NCI-H2081 (cell line): ENCODE measurements around the gene MECP2.
A peak's percentile ranks its signal among the peaks of the same experiment; 100 is the strongest.
"Not testable (repeated sequence)": the region's sequence is repeated elsewhere in the genome, so short reads cannot be mapped to it uniquely, and the experiment has no call there.

Experiments
- DNase-seq, 2 experiments: peaks; one replicate each; lab custom pipeline; 2025; lab: John Stamatoyannopoulos, UW

MECP2 gene

DNA sequence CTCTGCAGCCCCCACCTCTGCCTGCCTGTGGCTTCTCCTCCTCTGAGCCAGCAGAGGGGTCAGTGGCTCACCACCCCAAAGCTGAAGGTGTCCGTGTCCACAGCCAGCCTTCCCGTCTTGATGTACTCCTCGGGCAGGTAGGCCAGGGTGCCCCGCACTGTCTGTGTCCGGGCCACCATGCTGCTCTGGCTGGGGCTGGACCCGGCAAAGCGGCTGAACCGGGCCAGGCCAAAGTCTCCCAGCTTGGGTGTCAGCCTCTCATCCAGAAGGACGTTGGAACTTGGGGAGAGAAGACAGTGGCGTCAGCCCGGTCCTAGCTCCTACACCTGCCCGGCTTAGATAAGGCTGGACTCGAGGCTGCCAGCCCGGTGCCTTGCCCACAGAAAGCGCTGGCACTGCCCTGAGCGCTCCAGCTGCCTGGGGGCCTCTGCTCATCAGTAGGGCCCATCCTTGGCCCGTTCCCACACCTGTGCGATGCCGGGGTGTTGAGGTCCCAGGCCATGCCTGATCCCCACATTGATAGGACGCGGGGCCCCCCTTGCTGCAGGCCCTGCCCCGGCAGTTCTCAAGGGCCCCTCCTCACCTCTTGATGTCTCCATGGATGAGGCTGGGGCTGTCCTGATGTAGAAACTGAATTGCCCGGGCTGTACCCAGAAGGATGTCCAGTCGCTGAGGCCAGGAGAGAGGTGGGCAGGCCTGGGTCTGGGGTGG, 81.0 kb downstream of the MECP2 start:
- DNase-seq: no peak

DNA sequence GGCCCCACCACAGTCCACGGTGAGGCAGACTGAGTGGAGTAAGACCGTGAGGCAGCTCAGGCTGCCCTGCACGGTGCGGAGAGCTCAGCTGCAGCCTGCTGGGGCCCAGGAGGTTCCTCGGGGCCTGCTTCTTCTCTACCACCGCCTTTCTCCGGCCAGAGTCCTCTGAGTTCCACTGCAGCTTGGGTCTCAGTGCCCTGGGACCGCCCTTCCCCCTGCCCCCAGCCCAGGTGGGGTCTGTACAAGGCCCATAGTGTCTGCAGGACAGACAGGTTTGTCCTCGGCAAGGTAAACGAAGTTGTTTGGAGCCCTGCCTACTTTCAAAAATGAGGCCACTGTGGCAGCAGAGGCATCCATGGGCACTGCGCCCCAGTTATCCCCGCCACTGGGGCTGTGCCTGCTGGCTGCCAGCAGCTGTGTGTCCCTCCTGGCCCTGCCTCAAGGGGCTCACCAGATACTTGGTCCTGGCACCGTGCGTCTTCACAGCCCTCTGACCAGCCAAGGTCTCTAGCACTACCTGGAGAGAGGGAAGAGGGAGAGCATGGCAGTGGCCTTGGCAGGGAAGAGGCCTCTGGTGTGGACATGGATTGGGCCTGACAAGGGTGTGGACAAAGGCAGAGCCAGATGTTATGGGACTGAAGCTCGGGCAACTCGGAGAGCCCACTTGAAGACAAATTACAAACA, 81.8 kb downstream of the MECP2 start:
- DNase-seq: no peak

DNA sequence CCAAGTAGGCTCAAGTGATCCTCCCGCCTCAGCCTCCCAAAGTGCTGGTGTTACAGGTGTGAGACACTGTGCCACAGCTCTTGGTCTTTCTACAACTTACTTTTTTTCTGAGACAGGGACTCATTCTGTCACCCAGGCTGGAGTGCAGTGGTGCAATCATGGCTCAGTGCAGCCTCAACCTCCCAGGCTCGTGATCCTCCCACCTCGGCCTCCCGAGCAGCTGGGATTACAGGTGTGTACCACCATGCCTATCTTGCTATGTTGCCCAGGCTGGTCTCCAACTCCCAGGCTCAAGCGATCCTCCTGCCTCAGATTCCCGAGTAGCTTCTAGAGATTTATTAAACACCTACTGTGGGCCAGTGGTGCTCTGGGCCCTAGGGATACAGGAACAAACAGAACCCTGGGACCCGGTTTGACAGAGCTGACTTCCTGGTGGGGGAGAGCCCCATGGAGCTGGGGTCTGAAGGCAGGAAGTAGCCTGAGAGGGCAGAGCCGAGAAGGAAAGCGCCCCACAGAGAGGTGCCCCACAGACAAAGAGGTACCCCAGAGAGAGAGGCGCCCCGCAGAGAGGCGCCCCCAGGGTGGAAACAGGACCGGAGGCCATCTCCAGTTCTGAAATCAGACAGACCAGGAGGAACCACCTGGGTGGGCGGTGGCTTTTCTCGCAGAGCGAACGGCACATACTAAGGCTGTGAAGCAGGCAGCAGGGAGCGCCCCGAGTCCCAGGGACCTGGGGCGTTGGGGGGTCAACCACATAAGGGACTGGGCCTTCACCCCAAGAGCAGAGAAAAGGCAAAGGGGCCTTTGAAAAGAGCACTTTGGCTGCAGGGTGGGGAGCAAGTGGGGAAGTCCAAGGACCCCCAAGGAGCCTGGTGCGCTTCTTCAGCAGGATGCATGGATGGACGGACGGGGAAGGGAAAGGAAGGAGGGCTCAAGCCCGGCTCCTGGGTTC, 82.8 kb downstream of the MECP2 start:
- no peak for DNase-seq

DNA sequence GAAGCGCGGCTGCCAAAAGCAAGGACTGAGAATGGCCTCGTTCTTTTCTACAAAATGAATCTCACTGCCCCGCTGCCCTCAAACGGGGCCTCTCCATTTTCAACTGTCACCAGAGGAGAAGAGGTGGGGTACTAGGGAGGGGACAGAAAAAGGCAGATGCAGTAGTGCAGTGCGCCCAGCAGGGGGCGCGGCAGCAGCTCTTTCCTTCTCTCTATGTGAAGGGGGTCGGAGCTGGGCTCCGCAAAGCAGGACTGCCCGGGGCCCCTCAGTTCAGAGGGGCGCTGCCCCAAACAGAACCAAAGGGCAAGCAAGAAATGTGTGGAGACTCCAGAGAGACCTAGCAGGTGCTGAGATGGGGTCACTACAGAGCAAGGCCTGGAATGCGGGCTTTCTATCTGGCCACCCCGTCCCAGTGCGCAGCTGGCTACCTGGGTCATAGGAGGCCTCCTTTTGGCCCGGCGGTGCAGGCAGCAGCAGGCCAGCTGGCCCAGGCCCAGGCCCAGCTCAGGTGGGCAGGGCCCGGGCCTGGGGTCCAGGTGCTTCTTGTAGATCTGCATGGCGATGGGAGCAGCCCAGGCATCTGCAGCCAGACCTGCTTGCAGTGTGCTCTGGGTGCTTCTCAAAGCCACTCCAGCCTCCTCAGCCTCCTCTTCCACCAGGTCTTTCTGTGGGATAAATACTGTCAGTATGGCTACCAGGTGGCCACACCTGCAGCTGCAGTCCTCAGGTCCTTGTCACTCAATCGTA, 83.7 kb downstream of the MECP2 start:
- DNase-seq: peak in 1 of 2 experiments; percentile 10

DNA sequence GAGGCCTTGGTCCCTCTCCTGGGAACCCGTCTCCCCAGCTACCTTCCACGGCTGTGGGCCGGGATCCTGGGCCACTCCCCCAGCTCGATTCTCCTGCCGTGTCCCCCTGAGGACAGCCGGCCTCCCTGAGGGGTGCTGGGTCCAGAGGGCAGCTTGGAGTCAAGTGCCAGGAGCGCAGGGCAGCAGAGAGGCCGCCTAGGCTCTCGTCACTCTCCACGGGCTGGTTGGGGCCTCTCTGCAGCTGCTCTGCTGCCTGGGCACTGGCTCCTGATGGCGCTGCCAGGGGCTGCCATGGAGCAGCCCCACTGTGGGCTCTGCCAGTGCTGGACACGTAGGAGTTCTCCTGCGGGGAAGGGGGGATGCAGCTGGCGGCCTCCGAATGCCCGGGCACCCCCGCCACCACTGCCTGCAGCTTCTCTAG, 84.5 kb downstream of the MECP2 start:
- no peak for DNase-seq

DNA sequence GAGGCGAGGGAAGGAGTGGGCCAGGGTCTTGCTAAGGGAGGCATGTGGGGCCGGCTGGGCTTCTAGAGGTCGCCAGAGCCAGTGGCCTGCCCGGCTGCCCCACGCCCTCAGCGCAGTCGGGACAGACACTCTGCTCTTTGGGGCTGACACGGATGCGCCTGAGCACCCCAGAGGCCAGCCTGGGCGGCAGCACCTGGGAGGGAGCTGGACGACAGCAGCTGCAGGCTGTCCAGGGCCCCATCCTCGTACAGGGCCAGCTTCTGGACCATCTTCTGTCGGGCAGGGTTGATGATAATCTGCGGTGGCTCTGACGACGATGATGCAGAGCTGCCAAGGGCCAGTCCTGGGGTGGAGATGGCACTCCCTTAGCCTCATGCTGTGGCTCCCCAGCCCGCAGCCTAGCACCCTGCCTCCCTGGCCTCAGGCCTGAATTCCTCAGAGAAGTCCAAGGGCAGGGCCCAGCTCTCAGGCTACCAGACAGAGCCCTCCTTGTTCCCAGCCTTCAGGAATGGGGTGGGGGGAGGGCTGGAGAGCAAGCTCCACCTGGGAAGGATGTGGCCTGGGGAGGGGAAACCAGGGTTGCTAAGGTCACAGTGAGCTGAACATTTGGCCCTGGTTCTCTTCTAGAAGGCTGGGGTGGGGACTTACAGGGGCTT, 85.1 kb downstream of the MECP2 start:
- no peak for DNase-seq

DNA sequence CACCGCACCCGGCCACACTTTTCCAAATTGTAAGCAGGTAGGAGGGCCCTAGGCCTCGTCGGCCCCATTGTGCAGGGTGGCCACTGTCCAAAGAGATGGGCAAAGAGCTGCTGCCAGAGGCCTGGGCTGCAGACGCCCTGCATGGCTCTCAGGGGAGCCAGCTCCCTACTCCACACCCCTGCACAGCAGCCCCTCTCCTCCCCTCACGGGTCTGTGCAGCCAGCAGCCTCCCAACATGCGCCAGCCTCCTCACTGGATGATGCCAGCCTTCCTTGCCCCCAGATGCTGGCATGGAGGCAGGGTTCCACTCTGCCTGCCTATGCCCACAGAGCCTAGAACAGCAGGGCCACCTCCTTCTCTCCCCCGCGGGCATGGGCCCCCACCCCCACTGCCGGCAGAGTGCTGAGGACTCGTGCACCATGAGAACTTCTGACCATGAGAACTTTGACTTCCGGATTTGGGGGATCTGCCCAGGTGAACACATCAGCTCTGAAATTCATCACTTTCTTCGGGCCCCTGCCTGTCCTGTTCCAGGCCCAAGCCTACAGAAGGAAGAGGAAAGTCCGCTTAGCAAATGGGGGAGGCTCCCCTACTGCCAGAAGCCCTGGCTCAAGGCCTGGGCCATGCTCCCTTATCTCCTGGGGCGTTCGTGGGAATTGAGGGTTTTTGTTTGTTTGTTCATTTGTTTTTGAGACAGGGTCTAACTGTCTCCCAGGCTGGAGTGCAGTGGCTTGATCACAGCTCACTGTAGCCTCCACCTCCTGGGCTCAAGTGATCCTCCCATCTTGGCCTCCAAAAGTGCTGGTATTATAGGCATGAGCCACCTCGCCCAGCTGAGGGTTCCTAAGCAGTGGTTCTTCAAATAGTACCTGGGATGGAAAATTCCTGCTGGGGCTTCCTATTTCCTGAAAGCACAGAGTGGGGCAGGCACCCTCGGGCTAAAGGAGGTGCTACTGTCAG, 85.9 kb downstream of the MECP2 start:
- no peak for DNase-seq

DNA sequence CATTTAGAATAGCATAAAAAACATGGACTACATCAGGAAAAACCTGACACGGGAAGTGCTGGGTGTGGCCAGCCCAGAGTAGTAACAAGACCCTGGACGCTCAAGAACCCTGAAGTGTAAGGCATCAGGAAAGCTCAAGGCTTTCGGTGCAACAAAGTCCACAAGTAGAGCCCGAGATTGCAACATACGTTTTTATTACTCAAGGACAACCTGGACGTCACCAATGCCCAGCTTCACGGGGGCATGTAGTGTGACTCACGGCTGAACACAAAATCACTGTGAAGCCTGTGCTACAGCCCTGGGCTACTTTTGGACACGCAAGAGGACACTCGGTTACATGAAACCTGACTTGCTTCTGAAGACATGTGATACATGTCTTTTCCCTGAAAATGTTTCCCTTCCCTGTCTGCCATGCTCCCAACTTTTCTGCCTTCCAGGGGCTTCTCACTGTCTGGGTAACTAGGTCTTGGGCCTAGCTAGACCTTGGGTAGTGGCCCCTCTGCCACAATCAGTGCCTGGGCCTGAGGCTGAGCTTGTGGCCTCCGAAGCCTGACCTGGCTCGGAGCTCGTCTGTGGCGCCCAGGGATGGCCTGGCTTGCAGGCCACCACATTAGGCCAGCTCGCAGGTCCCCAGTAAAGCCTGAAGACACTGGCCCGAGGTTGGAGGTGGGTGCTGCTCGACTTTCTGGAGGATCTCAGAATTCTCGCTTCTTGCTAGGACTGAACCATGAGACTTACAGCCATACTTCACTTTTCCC, 87.0 kb downstream of the MECP2 start:
- DNase-seq: no peak

DNA sequence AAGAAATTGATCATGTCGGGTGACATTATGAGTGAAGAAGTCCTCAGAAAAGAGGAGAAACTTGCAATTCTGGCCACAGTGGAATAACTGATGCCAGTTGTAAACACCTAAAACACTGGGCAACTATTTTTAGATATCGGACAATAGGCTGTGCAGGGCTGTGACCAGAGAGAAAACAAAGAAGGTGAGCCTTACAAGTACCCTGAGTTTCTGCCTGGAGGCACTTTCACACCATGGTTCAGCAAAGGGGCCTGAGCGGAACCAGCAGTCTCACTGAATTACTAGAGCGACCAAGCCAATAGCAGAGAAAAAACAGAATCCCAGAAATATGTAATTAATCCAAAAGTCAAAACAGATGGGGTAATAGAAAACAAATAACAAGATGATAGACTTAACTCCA, 89.0 kb downstream of the MECP2 start:
- DNase-seq: no peak

DNA sequence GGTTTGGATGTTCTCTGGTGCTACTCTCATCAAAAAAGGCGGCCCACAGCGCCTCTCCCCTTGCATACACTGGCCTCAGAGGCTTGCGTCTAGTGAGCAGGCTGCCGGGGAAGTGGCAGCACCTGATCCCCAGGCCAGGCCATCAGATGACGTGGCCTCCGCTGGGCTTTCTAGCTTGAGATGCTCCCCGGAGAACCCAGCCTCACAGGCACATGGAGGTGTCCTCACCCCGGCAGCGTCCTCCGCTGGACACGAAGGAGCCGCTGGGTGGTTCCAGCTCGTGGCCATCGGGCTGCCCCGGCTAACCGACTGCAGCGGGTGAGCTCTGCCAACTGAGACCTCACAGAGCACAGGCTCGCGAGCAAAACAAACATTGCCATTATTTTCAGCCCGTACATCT, 90.6 kb downstream of the MECP2 start:
- no peak for DNase-seq

DNA sequence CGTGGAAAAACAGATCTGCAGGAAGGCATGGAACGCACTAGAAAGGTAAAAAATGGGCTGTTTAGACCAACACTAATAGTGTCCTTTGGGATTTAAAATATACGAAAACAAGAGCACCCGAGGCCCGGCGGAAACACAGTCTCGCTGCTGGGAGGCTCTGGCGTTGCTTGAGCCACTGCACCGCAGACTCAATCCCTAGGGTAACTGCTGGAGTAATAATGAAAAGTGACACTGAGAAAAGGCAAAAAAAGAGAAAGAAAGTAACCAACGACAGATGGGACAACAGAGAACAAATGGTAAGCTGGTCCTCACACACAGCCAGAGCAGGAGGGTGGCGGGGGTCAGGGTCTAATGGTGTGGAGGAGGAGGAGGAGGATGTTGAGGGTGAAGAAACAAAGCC, 93.2 kb downstream of the MECP2 start:
- DNase-seq: no peak

DNA sequence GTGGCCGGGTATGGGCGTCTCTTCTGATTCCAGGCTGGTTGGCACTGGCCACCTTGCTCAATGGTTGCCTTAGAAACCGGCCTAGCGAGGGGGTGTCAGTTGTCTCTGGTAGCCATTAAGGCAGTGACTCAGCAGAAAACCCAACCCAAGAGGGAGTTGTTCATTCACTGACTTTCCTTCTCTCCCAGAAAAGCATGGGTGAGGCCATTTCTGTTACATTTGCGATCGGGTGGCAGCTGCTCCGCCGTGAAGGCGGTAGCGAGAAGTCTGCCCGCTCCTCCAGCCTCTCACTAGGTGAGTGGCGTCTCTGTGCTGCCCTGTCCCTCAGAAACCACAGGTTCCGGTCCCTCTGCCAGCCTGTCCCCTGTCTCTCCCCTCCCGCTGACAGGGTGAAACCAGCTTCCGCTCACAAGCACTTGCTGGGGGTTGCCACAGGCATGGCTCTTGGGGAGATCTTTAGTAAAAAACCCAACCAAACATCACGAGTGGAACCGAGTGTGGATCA, 95.2 kb downstream of the MECP2 start:
- peak; percentile 19 to 43 for DNase-seq

DNA sequence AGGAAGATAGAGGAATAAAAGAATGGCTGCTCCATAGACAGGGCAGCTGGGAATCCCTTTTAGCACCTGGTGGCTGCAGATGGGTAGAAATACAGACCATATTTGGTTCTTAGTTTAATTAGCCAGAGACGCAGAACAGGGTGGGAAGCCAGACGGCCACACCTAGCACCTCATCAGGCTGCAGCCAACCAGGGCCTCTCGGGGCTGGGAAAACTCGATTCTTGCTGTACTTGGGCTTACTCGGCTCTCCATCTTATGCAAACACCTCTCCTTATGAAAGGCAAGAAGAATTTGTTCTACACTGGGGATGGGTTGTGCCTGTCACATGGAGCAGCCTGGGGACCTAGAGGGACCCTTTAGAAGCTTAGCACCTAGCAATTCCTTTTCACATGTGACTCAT, 97.5 kb downstream of the MECP2 start:
- no peak for DNase-seq

DNA sequence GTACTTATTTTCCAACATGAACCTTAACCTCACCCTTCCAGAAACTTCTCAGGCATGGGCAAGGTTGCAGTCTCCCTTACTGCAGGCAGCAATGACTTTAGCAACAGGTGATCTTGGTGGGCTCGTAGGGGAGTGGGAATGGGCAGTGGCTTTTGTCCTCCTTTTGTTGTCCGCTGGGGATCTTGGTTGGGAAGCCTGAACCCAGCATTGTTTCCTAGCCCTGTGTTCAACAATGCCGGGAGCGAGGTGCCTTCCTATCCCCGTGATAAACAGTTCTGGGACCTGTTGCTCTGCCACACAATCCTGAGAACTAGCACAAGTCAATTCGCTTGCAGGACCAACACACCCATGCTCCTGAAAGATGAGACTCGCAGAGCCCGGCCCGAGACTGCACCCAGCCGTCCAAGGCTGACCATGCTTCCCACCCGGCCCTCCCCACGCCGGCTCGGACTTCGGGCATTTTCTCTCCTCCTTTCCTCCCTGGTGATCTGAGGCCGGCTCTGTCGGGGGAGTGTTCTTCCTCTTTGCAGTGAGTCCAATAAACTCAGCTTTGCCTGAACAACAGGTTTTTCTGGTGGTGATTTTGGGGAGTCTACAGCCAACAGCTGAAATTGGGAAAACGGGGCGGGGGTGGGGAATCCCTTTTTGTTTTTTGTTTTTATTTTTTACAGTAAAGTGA, 98.0 kb downstream of the MECP2 start:
- no peak for DNase-seq

DNA sequence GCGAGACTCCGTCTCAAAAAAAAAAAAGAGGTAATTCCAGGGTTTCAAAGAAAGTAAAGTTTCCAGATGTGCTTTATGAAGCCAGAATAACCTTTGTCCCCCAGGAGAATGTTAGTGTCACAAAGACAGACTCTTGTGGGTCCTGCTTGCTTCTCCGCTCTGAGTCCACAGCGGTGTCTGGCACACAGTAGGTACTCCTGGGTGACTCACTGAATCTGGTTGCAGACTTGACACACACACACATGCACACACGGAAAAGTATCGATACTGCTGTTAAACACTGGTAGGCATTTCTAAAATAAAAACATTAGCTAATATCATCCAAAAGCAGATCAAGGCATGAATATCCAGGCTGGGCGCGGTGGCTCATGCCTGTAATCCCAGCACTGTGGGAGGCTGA, 102.0 kb downstream of the MECP2 start:
- DNase-seq: no peak

DNA sequence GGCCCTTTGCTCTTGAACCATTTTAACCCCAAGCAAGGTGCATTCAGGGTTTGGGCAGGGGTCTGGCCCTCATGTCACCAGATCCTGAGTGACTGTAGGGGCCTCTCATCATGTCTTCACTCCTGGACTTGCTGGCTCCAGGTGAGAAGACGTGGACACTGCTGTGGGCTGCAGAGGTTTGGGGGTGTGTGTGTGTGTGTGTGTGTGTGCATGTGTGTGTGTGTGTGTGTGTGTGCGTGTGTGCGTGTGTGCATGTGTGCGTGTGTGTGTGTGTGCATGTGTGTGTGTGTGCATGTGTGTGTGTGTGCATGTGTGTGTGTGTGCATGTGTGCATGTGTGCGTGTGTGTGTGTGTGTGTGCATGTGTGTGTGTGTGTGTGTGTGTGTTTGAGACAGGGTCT, 103.1 kb downstream of the MECP2 start:
- DNase-seq: not testable (repeated sequence)

DNA sequence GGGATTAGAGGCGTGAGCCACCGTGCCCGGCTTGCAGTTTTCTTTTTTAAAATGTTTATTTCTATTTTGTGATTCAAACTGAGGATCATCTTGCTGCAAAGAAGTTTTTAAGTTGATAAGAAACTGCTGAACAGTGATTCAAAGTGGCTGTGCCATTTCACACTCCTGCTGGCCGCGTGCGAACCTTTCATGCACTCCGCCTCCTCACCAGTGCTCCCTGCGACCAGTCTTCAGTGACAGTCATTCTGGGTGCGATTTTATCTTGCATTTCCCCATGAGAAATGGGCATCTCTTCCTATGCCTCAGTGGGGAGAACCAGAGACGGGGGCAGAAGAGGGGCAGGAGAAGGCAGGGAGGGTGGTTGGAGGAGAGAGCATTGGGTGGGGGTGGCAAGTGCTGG, 103.5 kb downstream of the MECP2 start:
- no peak for DNase-seq

DNA sequence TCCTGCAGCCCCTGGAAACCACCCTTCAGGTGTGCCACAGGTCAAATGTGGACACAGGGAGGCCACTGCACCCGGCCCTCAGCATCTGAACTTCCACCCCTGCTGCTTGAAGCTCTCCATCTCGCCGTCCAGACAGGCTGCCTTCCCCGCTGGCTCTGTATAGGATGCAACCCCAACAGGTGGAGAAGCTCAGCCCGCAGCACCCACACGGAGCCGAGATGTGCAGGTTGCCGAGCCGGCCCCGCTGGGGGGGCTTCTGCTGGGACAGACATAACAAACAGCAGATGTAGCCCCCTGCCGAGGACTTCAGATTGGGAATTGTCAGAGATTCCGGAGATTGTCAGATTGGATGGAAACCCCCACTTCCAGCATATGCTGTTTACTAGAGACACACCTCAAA, 104.4 kb downstream of the MECP2 start:
- DNase-seq: no peak

DNA sequence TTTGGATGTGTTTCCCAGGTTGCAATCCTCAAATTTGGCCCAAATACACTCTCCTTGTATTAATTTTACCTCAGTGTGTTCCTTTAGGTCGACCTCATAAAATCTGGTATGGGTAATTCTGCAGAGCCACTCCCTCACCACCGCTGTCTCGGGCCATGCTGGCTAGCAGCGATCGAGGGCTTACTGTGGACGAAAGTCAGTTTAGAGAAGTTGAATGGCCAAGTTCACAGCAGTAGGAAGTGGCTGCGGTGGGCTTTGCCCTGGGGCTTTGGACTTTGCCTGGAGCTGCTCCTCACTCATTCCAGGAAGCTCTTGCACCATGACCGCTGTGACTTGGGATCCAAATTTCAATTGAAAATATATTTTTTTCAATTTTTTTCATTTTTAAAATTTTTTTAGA, 105.3 kb downstream of the MECP2 start:
- no peak for DNase-seq
